Left renal cortex interstitium (tissue), 4 donors: ENCODE data around the gene CACNA1G. TPM values are rescaled to one million over a fixed set of nuclear protein-coding genes. Genes with fewer than 3 reads are reported as not detected.
A peak's percentile ranks its signal among the peaks of the same experiment; 100 is the strongest.

Experiments
- DNase-seq, 4 donors: peaks; one replicate each; pipeline ENCODE4 v3.0.0-alpha.2; 2013; ENCODE audit warnings: low read depth in 4 of 4, low spot score in 2 of 4, missing footprints in 1 of 4
- polyA plus RNA-seq, 4 donors: library from polyadenylated mRNA; unstranded; fragments of 120-200 nt; gene quantifications; one replicate each; pipeline ENCODE4 v1.2.1, GENCODE V29; 2013; ENCODE audit not compliant: insufficient read length in 4 of 4

The CACNA1G gene
- polyA plus RNA-seq, 4 donors = 7.6 to 10.4 (median 8.1) TPM

- DNase-seq = no peak
Measured at GRCh38 chr17:50546701-50547034, 13.8 kb upstream of the CACNA1G start.

DNA sequence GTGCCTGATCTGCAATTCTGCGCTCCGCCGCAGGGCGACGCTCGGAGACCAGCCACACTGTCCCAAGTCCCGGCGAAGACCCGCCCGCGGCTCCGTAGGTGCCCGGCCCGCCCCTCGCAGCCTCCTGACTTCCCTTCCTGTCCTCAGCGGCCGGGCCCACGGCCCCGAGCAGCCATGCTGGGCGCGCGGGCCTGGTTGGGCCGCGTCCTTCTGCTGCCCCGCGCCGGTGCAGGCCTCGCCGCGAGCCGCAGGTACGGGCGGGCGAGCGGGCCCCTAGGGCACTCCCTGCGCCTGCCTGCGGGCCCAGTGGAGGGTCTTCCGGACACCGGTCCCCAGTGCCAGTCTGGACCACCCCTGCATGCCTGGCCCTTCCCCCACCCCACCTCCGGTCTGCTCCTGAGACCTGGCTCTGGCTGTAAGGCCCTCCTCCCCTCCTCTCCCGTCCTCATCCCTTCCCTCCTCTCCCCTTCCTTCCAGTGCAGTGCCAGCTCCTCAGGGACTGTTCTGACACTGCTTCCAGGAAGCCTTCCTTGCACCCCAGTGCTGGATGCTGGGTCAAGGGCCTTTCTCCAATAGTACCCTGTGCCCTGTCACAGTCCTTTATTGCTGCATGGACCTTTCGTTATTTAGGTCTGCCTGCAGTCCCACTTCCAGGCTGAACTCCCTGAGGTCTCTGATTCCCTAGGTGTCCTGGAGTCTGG lies 13.3 kb upstream of the CACNA1G start, which contains the start of gene SPATA20:
SPATA20 (plus strand) TSS at position 140 of the 701 bp plus-strand sequence; CDS start at position 175, 35 bp downstream.
- DNase-seq = peak in 1 of 4 donors; percentile 80

DNA sequence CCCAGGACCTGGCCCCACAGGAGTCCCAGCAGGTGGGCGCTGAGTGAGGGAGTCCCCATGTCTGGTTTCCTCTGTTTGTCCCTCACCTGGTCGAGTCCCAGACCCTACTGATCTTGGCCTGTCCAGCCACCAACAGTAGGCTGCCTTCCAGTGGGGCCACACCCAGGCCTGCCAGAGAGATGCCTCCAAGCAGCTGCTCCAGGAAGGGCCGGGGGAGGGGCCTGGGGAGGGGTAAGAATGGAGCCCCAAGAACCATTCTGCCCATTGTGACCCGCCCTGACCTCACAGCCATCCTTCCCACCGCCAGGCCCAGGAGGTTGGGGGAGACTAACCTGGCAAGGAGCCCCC lies 12.8 kb upstream of the CACNA1G start:
- no peak for DNase-seq

DNA sequence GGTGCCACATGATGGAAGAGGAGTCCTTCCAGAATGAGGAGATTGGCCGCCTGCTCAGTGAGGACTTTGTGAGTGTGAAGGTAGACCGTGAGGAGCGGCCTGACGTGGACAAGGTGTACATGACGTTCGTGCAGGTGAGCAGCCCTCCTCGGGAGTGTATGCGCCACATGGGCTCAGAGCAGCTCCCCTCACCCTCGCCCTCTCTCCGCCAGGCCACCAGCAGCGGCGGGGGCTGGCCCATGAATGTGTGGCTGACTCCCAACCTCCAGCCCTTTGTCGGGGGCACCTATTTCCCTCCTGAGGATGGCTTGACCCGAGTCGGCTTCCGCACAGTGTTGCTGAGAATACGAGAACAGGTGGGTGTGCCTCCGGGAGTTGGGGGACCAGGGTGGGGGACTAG lies 11.7 kb upstream of the CACNA1G start:
- DNase-seq = no peak

DNA sequence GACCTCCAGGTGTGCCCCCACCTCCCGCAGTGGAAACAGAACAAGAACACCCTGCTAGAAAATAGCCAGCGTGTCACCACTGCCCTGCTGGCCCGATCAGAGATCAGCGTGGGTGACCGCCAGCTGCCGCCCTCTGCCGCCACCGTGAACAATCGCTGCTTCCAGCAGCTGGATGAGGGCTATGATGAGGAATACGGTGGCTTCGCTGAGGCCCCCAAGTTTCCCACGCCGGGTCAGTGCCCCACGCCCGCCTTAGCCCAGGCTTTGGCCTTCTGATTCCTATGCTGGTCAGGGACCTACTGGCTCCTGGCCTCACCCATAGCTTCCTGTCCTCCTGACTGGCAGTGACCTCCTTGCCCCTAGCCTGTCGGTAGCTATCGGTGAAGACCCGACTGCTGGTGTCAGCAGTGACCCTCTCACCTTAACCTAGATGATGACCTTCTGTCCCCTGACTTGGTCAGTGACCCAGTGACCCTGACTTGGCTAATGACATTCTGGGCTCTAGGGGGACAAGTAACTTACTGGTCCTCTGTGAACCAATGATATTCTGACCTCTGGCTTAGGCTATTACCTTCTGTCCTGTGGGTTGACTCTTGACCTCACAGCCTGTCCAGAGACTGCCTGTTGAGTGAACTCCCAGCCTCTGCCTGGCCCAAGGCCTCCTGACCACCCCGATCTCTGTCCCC lies 11.1 kb upstream of the CACNA1G start:
- DNase-seq = no peak

- no peak for DNase-seq
Measured at GRCh38 chr17:50549969-50550368, 10.5 kb upstream of the CACNA1G start.

DNA sequence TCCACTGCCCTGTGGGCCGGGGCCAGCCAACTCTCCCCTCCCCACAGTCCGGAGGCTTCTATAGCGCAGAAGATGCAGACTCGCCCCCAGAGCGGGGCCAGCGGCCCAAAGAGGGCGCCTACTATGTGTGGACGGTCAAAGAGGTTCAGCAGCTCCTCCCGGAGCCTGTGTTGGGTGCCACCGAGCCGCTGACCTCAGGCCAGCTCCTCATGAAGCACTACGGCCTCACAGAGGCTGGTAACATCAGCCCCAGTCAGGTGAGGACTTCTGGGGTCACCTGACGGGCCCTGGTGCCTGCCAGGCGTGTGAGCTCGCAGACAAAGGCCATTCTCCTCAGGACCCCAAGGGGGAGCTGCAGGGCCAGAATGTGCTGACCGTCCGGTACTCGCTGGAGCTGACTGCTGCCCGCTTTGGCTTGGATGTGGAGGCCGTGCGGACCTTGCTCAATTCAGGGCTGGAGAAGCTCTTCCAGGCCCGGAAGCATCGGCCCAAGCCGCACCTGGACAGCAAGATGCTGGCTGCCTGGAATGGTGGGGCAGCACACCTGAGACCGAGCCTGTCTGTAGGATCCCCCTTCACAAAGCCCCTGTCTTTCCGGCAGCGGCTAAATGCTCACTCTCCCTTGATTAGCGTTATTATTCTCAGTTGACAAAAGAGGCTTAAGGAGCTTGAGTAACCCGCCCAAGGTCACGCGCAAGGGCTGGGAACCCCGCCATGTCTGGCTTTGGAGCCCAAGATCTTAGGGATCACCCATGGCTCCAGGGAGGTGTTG lies 9.7 kb upstream of the CACNA1G start:
- DNase-seq = peak in 1 of 4 donors; percentile 83

DNA sequence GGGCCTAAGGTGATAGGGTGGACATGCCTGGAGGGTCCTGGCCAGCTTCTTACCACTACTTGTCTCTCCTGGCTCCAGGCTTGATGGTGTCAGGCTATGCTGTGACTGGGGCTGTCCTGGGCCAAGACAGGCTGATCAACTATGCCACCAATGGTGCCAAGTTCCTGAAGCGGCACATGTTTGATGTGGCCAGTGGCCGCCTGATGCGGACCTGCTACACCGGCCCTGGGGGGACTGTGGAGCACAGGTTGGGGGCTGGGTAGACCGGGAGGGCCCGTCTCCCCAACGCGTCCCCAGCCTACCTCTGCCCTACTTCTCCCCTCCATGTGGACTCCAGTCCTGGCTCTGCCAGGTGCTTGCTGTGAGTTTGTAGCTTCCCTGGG lies 9.1 kb upstream of the CACNA1G start:
- DNase-seq = no peak

- DNase-seq = no peak
Measured at GRCh38 chr17:50551884-50552283, 8.6 kb upstream of the CACNA1G start.

DNA sequence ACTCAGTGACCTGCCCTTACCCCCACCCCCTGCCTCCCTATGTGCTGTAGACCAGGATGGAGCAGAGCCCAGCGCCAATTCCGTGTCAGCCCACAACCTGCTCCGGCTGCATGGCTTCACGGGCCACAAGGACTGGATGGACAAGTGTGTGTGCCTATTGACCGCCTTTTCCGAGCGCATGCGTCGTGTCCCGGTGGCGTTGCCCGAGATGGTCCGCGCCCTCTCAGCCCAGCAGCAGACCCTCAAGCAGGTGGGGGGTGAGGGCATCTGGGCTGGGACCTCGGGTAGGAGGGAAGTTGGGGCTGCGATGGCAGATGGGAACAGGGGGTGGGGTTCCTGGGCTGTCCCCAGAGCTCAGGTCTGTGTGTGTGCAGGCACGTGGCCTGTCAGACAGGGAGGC lies 6.3 kb upstream of the CACNA1G start:
- no peak for DNase-seq

DNA sequence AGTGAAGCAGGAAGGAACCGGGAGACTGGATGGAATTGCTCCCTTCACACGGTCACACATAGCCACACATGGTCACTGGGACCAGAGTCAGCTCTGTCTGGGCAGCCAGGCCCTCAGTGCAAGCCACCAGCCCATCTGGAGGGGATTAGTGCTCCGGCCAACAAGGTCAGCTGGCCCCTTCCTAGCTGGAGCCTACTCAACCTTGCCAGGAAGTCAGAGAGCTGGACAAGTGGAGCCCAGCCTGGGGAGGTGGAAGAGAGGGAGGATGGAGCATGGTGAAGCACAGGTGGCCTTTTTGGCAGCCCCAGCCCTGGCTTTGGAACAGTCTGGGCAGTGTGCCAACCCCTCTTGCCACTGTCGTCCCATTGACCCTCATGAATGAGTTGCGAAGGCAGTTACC lies 3.7 kb upstream of the CACNA1G start:
- no peak for DNase-seq

DNA sequence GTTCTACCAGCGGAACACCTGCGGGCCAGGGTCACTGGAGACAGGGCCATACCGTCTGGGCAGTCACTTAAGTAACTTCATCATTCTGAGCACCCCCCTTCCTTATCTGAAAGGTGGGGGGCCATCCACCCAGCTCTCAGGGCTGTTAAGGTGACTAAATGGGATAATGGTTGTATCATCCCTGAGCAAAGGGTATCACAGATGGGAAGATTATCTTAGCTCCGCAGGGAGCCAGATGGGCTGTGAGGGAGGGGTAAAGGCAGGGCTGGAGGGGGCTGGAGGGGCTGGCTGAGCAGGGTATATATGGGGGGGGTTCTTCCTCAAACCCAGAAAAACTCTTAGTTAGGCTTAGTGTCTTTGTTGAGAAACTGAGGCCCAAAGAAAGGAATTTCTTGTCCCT lies 2.9 kb upstream of the CACNA1G start:
- DNase-seq = no peak

DNA sequence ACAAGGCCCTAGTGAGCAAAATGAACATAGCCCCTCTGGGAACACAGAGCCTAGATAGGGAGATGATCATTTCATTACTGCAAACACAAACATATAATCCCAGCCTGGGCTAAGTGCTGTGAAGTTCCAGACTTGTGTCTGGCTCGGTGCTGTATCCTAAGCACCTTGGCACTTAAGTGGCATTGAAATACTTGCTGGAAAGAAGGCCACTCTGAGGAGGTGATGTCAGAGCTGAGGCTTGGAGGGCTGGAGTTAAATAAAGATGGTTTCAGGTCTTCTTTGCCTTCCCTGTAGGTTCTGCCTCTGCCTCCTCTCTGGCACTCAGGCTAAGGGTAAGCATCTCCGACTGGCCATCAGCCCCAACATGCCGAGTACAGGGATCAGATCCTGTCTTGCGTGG lies 2.4 kb upstream of the CACNA1G start:
- DNase-seq = no peak

DNA sequence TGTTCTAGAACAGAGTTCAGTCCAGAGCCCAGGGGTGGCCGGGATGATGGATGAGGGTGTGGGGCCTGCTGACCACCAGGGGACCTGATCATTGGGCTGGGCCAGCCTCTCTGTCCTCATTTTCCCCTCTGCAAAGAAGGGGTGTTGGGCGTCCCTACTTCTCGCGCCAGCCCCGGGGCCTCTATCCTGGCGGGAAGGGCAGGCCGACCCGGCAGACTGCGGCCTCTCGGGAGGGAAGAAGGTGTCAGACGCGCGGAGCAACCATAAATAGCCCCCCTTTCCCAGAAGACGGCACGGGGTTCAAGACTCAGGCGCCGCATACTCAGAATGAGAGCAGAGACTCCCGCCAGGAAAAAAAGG lies 2.0 kb upstream of the CACNA1G start:
- no peak for DNase-seq

- DNase-seq = no peak
Measured at GRCh38 chr17:50558941-50559614, 1.4 kb upstream of the CACNA1G start.

DNA sequence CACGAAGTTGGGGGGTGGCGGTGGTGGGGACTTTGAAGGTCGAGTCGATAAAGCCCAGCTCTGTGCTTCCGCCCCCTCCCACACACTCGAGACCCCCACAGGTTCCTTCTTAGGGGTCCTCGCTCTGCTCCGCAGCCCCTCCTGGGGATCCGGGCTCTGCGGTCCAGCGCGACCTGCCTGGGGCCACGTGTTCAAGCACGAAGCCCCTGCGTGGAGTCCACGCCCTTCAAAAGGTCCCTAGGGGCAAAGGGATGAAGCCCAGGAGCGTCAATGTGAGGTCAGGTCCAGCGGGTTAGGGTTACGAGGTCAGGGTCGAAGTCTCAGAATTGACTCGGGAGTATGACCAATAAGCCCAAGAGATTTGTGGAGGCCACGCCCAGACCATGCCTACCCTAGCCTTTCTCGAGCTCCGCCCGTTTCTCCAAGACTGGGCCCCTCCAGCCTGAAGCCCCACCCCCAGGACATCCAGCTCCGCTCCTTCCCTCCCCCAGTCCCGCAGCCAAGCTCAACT lies 786 bp upstream of the CACNA1G start:
- DNase-seq = no peak

DNA sequence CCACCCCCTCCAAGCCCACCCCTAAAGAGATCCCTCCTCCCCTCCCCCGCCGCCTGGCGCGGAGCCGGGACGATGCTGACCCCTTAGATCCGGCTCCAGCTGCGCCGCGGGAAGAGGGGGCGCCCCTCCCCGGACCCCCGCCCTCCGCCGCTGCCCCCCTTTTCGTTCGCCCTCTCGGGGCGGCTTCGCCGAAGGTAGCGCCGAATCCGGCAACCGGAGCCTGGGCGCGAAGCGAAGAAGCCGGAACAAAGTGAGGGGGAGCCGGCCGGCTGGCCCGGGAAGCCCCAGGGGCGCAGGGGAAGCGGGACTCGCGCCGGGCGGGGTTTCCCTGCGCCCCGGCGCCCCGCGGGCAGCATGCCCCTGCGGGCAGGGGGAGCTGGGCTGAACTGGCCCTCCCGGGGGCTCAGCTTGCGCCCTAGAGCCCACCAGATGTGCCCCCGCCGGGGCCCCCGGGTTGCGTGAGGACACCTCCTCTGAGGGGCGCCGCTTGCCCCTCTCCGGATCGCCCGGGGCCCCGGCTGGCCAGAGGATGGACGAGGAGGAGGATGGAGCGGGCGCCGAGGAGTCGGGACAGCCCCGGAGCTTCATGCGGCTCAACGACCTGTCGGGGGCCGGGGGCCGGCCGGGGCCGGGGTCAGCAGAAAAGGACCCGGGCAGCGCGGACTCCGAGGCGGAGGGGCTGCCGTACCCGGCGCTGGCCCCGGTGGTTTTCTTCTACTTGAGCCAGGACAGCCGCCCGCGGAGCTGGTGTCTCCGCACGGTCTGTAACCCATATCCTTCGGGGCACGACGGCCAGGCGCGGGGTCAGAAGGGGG lies 623 bp downstream of the CACNA1G start:
- DNase-seq = no peak

DNA sequence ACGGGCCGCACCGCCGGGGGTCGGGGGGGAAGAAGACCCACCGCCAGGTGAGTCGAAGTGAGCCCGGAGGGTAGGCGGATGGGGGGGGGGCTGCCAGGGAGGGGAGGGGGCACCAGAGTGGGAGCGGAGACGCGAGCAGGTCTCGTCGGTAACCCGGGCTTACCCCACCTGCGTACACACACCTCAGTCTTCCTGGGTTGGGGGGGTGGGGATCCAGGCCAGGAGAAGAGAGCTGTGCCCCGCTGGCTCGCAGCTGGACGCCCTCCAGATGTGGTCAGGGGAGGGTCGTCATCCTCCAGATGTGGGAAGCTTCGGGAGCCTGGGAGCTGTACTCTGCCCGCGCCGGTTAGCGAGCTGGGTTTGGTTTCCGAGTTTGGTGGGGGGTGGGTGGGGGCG lies 1.2 kb downstream of the CACNA1G start:
- DNase-seq = no peak

DNA sequence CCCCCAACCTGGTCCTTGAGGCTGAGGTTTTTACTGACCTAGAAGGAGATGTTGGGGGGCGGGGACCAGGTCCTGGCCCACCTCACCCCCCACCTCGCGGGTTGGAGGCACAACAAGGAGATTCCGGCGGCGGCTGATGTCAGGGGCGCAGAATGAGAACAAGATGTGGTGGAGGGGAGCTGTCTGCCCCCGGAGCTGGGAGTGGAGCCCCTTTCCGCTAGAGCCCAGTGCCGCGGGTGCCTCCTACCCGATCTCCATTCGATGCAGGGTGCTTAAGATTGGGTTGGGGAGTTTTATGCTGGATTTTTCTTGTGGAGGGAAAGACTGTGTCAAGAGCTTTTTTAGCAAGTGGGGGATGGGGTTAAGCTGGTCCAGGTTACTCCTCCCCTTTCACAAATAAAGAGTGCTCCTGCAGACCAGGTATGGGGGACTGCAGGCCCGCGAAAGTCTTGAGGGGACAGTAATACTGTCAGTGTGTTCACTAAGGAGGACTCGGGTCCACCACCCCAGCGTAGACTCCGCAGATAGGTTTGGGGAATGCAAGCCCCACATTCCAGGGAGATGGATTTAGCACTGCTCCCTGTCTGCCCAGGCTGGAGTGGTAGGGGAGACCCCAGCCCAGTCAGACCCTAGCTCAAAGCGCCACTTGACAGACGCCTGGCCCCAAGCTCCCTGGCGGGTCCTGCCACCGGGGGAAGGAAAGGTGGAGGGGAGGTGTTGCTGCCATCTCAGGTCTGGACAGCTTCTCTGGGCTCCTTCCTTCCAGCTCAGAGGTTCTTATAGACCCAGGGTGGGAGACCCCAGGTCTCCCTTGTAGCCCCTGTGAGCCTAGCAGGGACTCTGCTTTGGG lies 2.0 kb downstream of the CACNA1G start:
- DNase-seq = no peak
